Erythroblast (primary cell): Measurements from ENCODE around the gene FAM135A.

Experiments
- GATA1 ChIP-seq: IDR thresholded peaks from 2 replicates; pipeline ENCODE4 v1.6.1; 2011; ENCODE audit warnings: low read depth, mild to moderate bottlenecking, control low read depth, low read length, moderate library complexity
- POLR2A ChIP-seq: IDR thresholded peaks from 2 replicates; pipeline ENCODE4 v1.6.1; 2011; ENCODE audit warnings: mild to moderate bottlenecking, low read length

- TF ChIP-seq POLR2A, result no peak
- no peak for TF ChIP-seq GATA1
These were observed 93.9 kb downstream of the FAM135A start for GRCh38 chr6:70507161-70507560.
